ENCODE data around the gene DHX8.

DHX8 gene

DNA sequence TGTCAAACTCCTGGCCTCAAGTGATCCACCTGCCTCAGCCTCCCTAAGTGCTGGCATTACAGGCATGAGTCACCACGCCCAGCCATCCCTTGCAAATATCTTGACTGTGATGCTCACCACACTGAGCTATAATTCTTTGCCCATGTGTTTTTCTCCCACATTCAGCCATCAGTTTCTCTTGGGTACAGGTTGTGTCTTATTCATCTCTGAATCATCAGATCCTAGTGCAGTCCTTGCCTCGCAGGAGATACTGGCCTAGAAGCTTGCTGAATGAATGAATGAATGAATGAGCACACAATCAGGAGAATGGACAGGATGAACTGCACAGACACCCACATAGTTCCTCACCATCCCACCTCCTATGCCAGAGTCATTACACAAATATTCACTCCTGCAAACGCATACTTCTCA, 86.7 kb downstream of the DHX8 start:
- TF ChIP-seq, protein P1, sequence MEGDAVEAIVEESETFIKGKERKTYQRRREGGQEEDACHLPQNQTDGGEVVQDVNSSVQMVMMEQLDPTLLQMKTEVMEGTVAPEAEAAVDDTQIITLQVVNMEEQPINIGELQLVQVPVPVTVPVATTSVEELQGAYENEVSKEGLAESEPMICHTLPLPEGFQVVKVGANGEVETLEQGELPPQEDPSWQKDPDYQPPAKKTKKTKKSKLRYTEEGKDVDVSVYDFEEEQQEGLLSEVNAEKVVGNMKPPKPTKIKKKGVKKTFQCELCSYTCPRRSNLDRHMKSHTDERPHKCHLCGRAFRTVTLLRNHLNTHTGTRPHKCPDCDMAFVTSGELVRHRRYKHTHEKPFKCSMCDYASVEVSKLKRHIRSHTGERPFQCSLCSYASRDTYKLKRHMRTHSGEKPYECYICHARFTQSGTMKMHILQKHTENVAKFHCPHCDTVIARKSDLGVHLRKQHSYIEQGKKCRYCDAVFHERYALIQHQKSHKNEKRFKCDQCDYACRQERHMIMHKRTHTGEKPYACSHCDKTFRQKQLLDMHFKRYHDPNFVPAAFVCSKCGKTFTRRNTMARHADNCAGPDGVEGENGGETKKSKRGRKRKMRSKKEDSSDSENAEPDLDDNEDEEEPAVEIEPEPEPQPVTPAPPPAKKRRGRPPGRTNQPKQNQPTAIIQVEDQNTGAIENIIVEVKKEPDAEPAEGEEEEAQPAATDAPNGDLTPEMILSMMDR (IDR thresholded peaks at IDR 0.05; ENCODE audit: control insufficient read depth, insufficient read depth, low read depth, low read length, missing control alignments) = no peak
- no peak for DNase-seq (ENCODE audit: low read depth)
- H3K4me3 ChIP-seq (ENCODE audit: control insufficient read depth, low read depth, low read length) = no peak overlapping the region

DNA sequence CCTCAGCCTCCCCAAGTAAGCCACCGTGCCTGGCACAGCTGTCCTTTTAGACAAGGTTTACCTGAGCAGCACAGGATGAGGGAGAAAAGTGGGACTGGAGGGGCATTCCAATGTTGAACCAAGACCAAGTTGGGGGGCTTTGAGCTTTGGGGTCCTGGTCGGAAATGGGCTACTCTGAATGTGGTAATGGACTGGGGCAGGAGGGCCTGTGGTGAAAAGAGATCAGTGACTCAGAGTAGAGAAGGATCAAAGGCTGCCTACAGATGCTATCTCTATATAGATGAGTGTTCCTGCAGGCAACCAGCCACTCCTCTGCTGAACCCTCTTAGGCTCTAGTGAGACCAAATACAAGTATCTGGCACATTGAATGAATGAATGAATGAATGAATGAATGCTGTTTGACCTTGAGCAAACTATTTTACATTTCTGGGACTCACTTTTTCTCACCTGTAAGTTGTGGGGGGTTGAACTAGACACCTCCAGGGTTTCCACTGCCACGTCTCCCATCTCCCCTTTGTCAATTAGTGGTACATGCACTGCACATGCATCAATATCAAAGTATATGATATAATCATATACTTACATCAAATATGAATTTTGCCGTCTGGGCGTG, 88.7 kb downstream of the DHX8 start:
- H3K4me3 ChIP-seq (ENCODE audit: control insufficient read depth, low read depth, low read length) = no peak overlapping the region
- TF ChIP-seq, protein P1 (IDR thresholded peaks at IDR 0.05; ENCODE audit: control insufficient read depth, insufficient read depth, low read depth, low read length, missing control alignments) = no peak
- no peak for DNase-seq (ENCODE audit: low read depth)

DNA sequence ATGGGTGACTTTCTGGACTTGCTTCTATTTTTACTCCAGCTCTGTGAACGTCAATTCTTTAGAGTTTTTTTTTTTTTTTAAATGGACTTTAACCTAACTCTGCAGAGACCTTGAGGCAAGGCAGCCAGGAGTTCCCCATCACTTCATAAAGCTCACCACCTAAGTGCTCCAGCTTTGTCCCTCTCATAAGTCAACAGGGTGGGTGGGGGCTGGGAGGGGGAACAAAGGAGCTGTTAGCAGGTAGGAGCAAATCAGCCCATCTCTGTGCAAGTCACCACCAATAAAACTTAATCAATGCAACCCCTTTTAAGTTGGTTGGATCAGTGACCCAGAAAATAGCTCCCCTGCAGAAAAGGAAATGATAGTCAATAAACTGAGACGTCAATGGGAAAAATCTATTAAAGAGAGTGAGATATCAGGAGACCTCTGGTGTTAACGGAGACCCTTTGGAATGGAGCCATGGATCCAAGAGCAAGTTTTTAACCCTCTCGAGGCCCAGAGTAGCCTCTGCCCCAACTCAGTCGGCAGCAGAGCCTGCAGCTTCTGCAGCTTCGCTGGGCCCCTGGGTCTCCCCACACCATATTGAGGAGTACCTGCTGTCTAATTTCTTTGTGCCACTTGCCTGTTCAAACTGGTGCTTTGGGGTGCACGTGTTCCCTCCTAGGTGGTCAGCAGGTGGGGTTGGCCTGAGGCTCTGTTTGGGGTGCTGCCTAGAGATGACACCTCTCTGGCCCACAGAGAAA, 90.0 kb downstream of the DHX8 start:
- no peak overlapping the region for H3K4me3 ChIP-seq (ENCODE audit: control insufficient read depth, low read depth, low read length)
- TF ChIP-seq, protein P1 (IDR thresholded peaks at IDR 0.05; ENCODE audit: control insufficient read depth, insufficient read depth, low read depth, low read length, missing control alignments) = no peak
- no peak for DNase-seq (ENCODE audit: low read depth)

DNA sequence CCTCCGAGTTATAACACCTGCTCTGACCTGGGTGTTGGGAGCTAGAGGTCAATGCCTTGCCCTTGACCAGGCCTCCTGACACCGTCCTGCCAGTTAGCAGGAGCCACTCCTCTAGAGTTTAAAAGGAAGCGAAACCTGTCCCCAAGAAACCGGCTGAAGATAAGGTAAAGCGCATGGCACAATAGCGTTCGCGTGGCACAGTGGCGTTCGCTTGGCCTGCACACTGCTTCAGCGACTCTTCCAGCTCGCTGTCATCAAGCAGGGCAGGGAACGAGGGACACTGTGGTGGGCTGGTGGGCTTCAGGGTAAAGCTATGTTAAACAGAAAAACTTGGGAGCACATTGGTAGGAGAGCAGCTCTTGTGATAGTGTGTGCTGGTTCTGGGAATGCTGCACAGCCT, 90.6 kb downstream of the DHX8 start:
- no peak overlapping the region for H3K4me3 ChIP-seq (ENCODE audit: control insufficient read depth, low read depth, low read length)
- TF ChIP-seq, protein P1 (IDR thresholded peaks at IDR 0.05; ENCODE audit: control insufficient read depth, insufficient read depth, low read depth, low read length, missing control alignments) = no peak
- no peak for DNase-seq (ENCODE audit: low read depth)

DNA sequence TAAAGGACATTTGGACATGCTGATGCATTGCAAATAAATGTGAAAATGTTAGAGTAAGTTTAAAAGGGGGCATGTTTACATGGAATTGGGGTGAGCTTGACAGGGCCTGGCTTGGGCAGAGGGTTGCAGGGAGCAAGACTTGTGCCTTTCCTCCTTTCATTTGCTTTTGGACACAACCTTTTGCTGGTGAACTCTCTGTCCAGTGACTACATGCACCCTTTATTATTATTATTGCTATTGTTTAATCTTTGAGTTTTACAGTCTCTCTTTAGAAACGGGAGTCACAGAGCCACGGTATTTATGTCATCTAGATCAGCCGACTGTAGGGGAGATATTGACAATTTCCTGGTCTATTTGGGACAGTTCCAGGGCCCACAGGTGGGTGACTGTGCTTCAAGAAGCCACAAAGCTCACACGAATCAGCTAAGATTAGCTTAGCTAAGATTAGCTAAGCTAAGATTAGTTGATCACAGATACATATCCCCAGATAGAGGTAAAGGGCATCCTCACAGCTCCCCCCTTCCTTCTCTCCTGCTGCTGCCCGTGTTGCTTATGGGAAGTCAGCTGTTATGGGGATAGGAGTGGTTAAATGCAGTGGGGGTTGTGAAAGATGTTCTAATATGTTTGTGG, 91.2 kb downstream of the DHX8 start:
- TF ChIP-seq, protein P1 (IDR thresholded peaks at IDR 0.05; ENCODE audit: control insufficient read depth, insufficient read depth, low read depth, low read length, missing control alignments) = no peak
- H3K4me3 ChIP-seq (ENCODE audit: control insufficient read depth, low read depth, low read length) = no peak overlapping the region
- DNase-seq (ENCODE audit: low read depth) = no peak

Data from AG09309 (cell line).